ENCODE measurements around the gene CTNNBL1. TPM values are rescaled to one million over a fixed set of nuclear protein-coding genes. Genes with fewer than 3 reads are reported as not detected.

The CTNNBL1 gene
- total RNA-seq, 4 donors from 2014 or later, result 35.9 to 53.1 (median 39.2) TPM

- TF ChIP-seq CTCF (IDR thresholded peaks at IDR 0.05; ENCODE audit: low read depth), result no peak
Measured at GRCh38 chr20:37776049-37776448, 82.2 kb downstream of the CTNNBL1 start.

- no peak for TF ChIP-seq CTCF (IDR thresholded peaks at IDR 0.05; ENCODE audit: low read depth)
Measured at GRCh38 chr20:37776526-37776925, 82.7 kb downstream of the CTNNBL1 start.

GRCh38 chr20:37777012-37777950 is 83.5 kb downstream of the CTNNBL1 start:
- TF ChIP-seq CTCF (IDR thresholded peaks at IDR 0.05; ENCODE audit: low read depth), result no peak

- no peak for TF ChIP-seq CTCF (IDR thresholded peaks at IDR 0.05; ENCODE audit: low read depth)
Measured at GRCh38 chr20:37777988-37778659, 84.3 kb downstream of the CTNNBL1 start.

- TF ChIP-seq CTCF (IDR thresholded peaks at IDR 0.05; ENCODE audit: low read depth), result no peak
Measured at GRCh38 chr20:37781626-37782025, 87.8 kb downstream of the CTNNBL1 start.

- TF ChIP-seq CTCF (IDR thresholded peaks at IDR 0.05; ENCODE audit: low read depth), result no peak
Measured at GRCh38 chr20:37786043-37786442, 92.2 kb downstream of the CTNNBL1 start.

- TF ChIP-seq CTCF (IDR thresholded peaks at IDR 0.05; ENCODE audit: low read depth), result no peak
Measured at GRCh38 chr20:37789408-37789807, 95.6 kb downstream of the CTNNBL1 start.

All from subcutaneous adipose tissue (tissue), 4 donors.